ENCODE measurements around the gene MBD5.

Gene MBD5

GRCh38 chr2:148172131-148172753 lies 151.4 kb downstream of the MBD5 start:
- no peak overlapping the region for H3K27ac Mint-ChIP-seq
- intact Hi-C loops (cut with micrococcal nuclease), result no loop called here
- no peaks in the 10 kb centered on the region for H3K4me1 Mint-ChIP-seq (ENCODE audit: low read depth)
- no peak overlapping the region for H3K4me3 Mint-ChIP-seq
- H3K9me3 Mint-ChIP-seq, result peaks cover 27% of the 10 kb centered on the region
- H3K27me3 Mint-ChIP-seq, result no peaks in the 10 kb centered on the region
- no peaks in the 10 kb centered on the region for H3K36me3 Mint-ChIP-seq (ENCODE audit: low read depth)

DNA sequence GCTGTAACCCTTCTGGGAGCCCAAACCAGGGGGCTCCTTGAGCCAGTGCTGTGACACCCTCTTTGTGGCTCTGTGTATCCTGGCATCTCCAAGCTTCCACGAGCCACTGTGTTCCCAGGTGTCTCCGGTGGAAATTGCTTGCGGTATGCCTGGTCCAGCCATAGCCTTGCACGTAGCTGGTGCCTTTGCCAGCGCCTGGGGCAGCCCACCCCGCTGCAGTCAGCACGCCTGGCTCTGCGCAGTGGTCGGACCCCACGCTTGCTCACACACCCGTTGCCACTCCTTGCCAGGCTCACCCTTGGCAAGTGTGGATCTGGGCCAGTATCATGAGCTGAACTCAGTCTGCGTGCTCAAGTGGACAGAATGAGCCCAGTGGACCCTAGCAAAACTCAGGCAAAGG lies 152.3 kb downstream of the MBD5 start:
- Mint-ChIP-seq H3K36me3 (ENCODE audit: low read depth) (no peaks in the 10 kb centered on the region), H3K4me3 (no peak overlapping the region), H3K9me3 (peaks cover 24% of the 10 kb centered on the region), H3K27ac (no peak overlapping the region), H3K27me3 (no peaks in the 10 kb centered on the region), H3K4me1 (ENCODE audit: low read depth) (no peaks in the 10 kb centered on the region)
- intact Hi-C loops (cut with micrococcal nuclease), result no loop called here

- intact Hi-C loops (cut with micrococcal nuclease), result no loop called here
- Mint-ChIP-seq H3K9me3 (peaks cover 8% of the 10 kb centered on the region), H3K4me3 (no peak overlapping the region), H3K27me3 (no peaks in the 10 kb centered on the region), H3K4me1 (ENCODE audit: low read depth) (no peaks in the 10 kb centered on the region), H3K27ac (no peak overlapping the region), H3K36me3 (ENCODE audit: low read depth) (peaks cover 11% of the 10 kb centered on the region)
Observed at GRCh38 chr2:148177559-148177958, 156.7 kb downstream of the MBD5 start.

DNA sequence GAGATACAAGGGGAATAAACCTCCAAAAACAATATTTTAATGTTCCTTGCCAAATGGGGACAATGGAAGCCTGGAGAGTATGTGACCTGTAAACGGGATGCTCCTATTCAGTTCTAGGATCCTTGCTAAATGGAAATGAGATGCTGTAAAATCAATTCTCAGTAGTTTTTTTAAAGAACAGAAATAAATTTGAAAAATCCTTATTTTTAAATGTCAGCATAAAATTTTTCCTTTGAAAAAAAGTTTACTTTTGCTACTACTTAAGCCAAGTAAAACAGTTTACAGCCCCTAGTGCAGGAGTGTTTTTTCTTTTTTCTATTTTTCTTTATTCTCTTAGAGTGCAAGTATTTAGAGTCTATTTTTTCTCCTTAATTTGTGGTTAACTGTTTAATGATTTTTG lies 158.8 kb downstream of the MBD5 start:
- H3K4me1 Mint-ChIP-seq (ENCODE audit: low read depth), result peaks cover 5% of the 10 kb centered on the region

GRCh38 chr2:148184976-148185375 lies 164.1 kb downstream of the MBD5 start:
- Mint-ChIP-seq H3K27me3 (no peaks in the 10 kb centered on the region), H3K4me1 (ENCODE audit: low read depth) (peaks cover 11% of the 10 kb centered on the region), H3K4me3 (no peak overlapping the region), H3K27ac (no peak overlapping the region), H3K9me3 (peaks cover 18% of the 10 kb centered on the region), H3K36me3 (ENCODE audit: low read depth) (peaks cover 18% of the 10 kb centered on the region)
- intact Hi-C loops (cut with micrococcal nuclease), result no loop called here

More for the DNA sequence above, 158.8 kb downstream of the MBD5 start:
- Mint-ChIP-seq H3K27ac (no peak overlapping the region), H3K9me3 (no peaks in the 10 kb centered on the region), H3K36me3 (ENCODE audit: low read depth) (peaks cover 11% of the 10 kb centered on the region), H3K27me3 (no peaks in the 10 kb centered on the region), H3K4me3 (no peak overlapping the region)
- intact Hi-C loops (cut with micrococcal nuclease), result no loop called here

DNA sequence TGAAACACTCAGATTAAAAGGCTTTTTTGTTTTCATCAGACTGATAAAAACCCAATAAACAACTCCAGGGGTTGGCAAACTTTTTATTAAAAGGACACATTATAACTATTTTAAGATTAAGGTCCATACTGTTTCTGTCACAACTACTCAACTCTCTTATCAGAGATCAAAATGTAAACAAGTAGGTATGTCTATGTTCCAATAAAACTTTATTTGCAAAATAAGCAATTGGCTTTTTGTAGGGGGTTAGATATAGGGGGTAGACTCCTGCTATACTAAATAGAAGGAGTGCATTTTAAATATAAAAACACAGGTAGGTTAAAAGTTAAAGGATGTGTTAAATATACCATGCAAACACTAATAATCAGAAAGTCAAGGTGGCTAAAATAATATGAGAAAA lies 174.0 kb downstream of the MBD5 start:
- no peaks in the 10 kb centered on the region for H3K27me3 Mint-ChIP-seq
- intact Hi-C loops (cut with micrococcal nuclease), result no loop called here
- H3K4me1 Mint-ChIP-seq (ENCODE audit: low read depth), result no peaks in the 10 kb centered on the region
- H3K27ac Mint-ChIP-seq, result no peak overlapping the region
- H3K4me3 Mint-ChIP-seq, result no peak overlapping the region
- no peaks in the 10 kb centered on the region for H3K9me3 Mint-ChIP-seq
- H3K36me3 Mint-ChIP-seq (ENCODE audit: low read depth), result no peaks in the 10 kb centered on the region

GRCh38 chr2:148201075-148202004 lies 180.4 kb downstream of the MBD5 start:
- H3K4me3 Mint-ChIP-seq, result no peak overlapping the region
- no peaks in the 10 kb centered on the region for H3K9me3 Mint-ChIP-seq
- H3K4me1 Mint-ChIP-seq (ENCODE audit: low read depth), result no peaks in the 10 kb centered on the region
- H3K27me3 Mint-ChIP-seq, result no peaks in the 10 kb centered on the region
- no peak overlapping the region for H3K27ac Mint-ChIP-seq
- H3K36me3 Mint-ChIP-seq (ENCODE audit: low read depth), result no peaks in the 10 kb centered on the region
- intact Hi-C loops (cut with micrococcal nuclease), result loop anchor here (5.0 kb wide), 2 partner anchors 209 to 264 kb away; no protein-coding TSS in a partner anchor

GRCh38 chr2:148202237-148202636 lies 181.3 kb downstream of the MBD5 start:
- Mint-ChIP-seq H3K27me3 (no peaks in the 10 kb centered on the region), H3K4me3 (no peak overlapping the region), H3K27ac (no peak overlapping the region), H3K4me1 (ENCODE audit: low read depth) (no peaks in the 10 kb centered on the region), H3K9me3 (no peaks in the 10 kb centered on the region), H3K36me3 (ENCODE audit: low read depth) (no peaks in the 10 kb centered on the region)
- intact Hi-C loops (cut with micrococcal nuclease), result loop anchor here (5.0 kb wide), 2 partner anchors 210 to 265 kb away; no protein-coding TSS in a partner anchor

DNA sequence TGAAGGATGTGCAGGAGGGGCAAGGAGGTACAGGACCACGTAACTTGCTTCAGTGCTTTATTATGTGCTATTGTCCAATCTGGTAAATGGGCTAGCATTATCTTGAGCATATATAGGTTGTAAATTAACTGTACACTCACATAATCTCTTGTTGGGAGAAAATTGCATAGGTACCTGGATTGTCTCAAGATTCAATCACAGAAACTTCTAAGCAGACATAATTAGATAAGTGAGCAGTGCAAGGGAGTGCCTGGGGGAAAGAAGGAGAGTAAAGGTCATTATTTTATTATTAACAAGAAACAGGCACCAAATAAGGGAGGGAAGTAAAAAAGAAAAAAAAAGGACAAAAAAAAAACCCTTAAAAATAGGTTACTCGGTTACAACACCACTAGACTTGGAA lies 186.2 kb downstream of the MBD5 start:
- Mint-ChIP-seq H3K27ac (no peak overlapping the region), H3K36me3 (ENCODE audit: low read depth) (no peaks in the 10 kb centered on the region), H3K4me3 (no peak overlapping the region), H3K27me3 (no peaks in the 10 kb centered on the region), H3K9me3 (no peaks in the 10 kb centered on the region), H3K4me1 (ENCODE audit: low read depth) (no peaks in the 10 kb centered on the region)
- intact Hi-C loops (cut with micrococcal nuclease), result no loop called here

DNA sequence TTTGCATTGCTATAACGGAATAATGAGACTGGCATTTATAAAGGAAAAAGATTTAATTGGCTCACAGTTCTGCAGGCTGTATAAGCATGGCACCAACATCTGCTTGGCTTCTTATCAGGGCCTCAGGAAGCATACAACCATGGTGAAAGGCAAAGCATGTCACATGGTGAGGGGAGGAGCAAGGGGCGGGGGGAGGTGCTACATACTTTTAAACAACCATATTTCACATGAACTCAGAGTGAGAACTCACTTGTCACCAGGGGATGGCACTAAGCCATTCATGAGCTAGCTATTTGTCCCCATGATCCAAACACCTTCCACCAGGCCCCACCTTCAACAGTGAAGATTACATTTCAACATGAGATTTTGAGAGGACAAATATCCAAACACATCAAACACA lies 188.7 kb downstream of the MBD5 start:
- intact Hi-C loops (cut with micrococcal nuclease), result no loop called here
- Mint-ChIP-seq H3K27me3 (no peaks in the 10 kb centered on the region), H3K4me1 (ENCODE audit: low read depth) (no peaks in the 10 kb centered on the region), H3K4me3 (no peak overlapping the region), H3K9me3 (no peaks in the 10 kb centered on the region), H3K36me3 (ENCODE audit: low read depth) (no peaks in the 10 kb centered on the region), H3K27ac (no peak overlapping the region)

GRCh38 chr2:148218326-148219075 lies 197.6 kb downstream of the MBD5 start:
- Mint-ChIP-seq H3K4me3 (no peak overlapping the region), H3K9me3 (peaks cover 30% of the 10 kb centered on the region), H3K27me3 (no peaks in the 10 kb centered on the region), H3K36me3 (ENCODE audit: low read depth) (peaks cover 7% of the 10 kb centered on the region), H3K27ac (no peak overlapping the region), H3K4me1 (ENCODE audit: low read depth) (no peaks in the 10 kb centered on the region)
- intact Hi-C loops (cut with micrococcal nuclease), result no loop called here

DNA sequence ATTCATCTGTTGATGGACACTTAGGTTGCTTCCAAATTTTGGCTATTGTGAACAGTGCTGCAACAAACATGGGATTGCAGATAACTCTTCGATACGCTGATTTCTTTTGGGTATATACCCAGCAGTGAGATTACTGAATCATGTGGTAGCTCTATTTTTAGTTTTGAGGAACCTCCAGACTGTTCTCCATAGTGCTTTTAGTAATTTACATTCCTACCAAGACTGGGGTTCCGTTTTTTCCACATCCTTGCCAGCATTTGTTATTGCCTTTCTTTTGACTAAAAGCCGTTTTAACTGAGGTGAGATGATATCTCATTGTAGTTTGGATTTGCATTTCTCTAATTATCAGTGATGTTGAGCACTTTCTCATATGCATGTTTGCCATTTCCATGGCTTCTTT lies 200.3 kb downstream of the MBD5 start:
- Mint-ChIP-seq H3K36me3 (ENCODE audit: low read depth) (peaks cover 7% of the 10 kb centered on the region), H3K27ac (no peak overlapping the region), H3K9me3 (peaks cover 35% of the 10 kb centered on the region), H3K4me3 (no peak overlapping the region), H3K4me1 (ENCODE audit: low read depth) (no peaks in the 10 kb centered on the region), H3K27me3 (no peaks in the 10 kb centered on the region)
- intact Hi-C loops (cut with micrococcal nuclease), result no loop called here

DNA sequence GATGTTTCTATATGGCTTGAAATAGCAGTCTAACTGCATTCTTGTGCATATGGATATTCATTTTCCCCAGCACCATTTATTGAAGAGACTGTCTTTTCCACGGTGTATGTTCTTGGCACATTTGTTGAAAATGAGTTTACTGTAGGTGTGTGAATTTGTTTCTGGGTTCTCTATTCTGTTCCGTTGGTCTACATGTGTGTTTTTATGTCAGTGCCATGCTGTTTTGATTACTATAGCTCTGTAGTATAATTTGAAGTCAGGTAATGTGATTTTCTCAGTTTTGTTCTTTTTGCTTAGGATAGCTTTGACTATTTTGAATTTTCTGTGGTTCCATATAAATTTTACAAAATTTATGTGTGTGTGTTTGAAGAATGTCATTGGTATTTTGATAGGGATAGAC lies 201.0 kb downstream of the MBD5 start:
- Mint-ChIP-seq H3K36me3 (ENCODE audit: low read depth) (peaks cover 7% of the 10 kb centered on the region), H3K9me3 (peaks cover 35% of the 10 kb centered on the region), H3K4me1 (ENCODE audit: low read depth) (no peaks in the 10 kb centered on the region), H3K4me3 (no peak overlapping the region), H3K27ac (no peak overlapping the region), H3K27me3 (no peaks in the 10 kb centered on the region)
- intact Hi-C loops (cut with micrococcal nuclease), result no loop called here

- Mint-ChIP-seq H3K4me3 (no peak overlapping the region), H3K4me1 (ENCODE audit: low read depth) (no peaks in the 10 kb centered on the region), H3K9me3 (peaks cover 23% of the 10 kb centered on the region), H3K36me3 (ENCODE audit: low read depth) (peaks cover 41% of the 10 kb centered on the region), H3K27me3 (no peaks in the 10 kb centered on the region), H3K27ac (no peak overlapping the region)
- intact Hi-C loops (cut with micrococcal nuclease), result no loop called here
Observed at GRCh38 chr2:148231858-148232257, 211.0 kb downstream of the MBD5 start.

Measured in dendritic cell treated with granulocyte-macrophage colony-stimulating factor and Interleukin-4, amounts not matched to agents 40 ng/mL and 50 ng/mL, for 4 days (primary cell).